Gastrocnemius medialis (tissue), 4 donors: Measurements from ENCODE around the gene ASXL1.

Experiments
- CTCF ChIP-seq, 5 experiments: fragments of 450-650 bp in 3 of 5; fragments of 200-600 bp in 2 of 5; sonication (generic) in 2 of 5; IDR thresholded peaks in 4 of 5; conservative IDR thresholded peaks in 1 of 5; 1 replicate in 4 of 5; 2 replicates in 1 of 5; pipeline ENCODE4 v1.5.1; 2016 to 2019; ENCODE audit warnings: antibody characterized with exemption in 5 of 5, mild to moderate bottlenecking in 3 of 5, moderate library complexity in 3 of 5
- POLR2A ChIP-seq, 2 donors: fragments of 450-650 bp; IDR thresholded peaks; one replicate each; pipeline ENCODE4 v1.6.1; 2017; ENCODE audit warnings: antibody characterized with exemption in 2 of 2, mild to moderate bottlenecking in 2 of 2, moderate library complexity in 2 of 2

- no peak for TF ChIP-seq CTCF (IDR thresholded peaks at IDR 0.05 in 4 of 5, conservative IDR thresholded peaks at IDR 0.05 in 1 of 5)
- TF ChIP-seq POLR2A (IDR thresholded peaks at IDR 0.05): no peak
Observed at GRCh38 chr20:32416206-32416605, 58.1 kb downstream of the ASXL1 start.
